Body of pancreas (tissue), 4 donors: ENCODE measurements around the gene ZBTB16. TPM values are rescaled to one million over a fixed set of nuclear protein-coding genes. Genes with fewer than 3 reads are reported as not detected.
A peak's percentile ranks its signal among the peaks of the same experiment; 100 is the strongest.

Experiments
- ATAC-seq: fragments of 150-250 bp; one replicate; pipeline ENCODE4 v1.9.1; 2016
- DNase-seq, 4 donors: peaks; one replicate each; pipeline ENCODE4 v3.0.0-alpha.2; 2019
- H3K27ac ChIP-seq, 4 donors: fragments of 200-600 bp; sonication (generic); 1 replicate in 3 of 4; 2 replicates in 1 of 4; pipeline versions ENCODE4 v1.5.1 to v1.6.1; 2016 to 2019; ENCODE audit warnings: mild to moderate bottlenecking in 1 of 4, mixed read lengths in 1 of 4, moderate library complexity in 1 of 4
- H3K27me3 ChIP-seq, 2 donors: fragments of 200-600 bp; sonication (generic); one replicate each; pipeline ENCODE4 v1.6.0; 2016; ENCODE audit warnings: mild to moderate bottlenecking in 1 of 2
- H3K36me3 ChIP-seq, 2 donors: fragments of 200-600 bp; sonication (generic); replicated peaks in 1 of 2; 2 replicates each; pipeline ENCODE4 v1.5.1; 2016; ENCODE audit warnings: low read depth in 2 of 2; ENCODE audit not compliant: insufficient read depth in 1 of 2
- H3K4me1 ChIP-seq: fragments of 200-600 bp; sonication (generic); one replicate; pipeline ENCODE4 v1.6.0; 2016
- H3K4me3 ChIP-seq, 2 donors: fragments of 200-600 bp; sonication (generic); 1 replicate in 1 of 2; 2 replicates in 1 of 2; pipeline ENCODE4 v1.5.1; 2016 to 2019
- H3K9me3 ChIP-seq, 3 donors: fragments of 200-600 bp; sonication (generic); 1 replicate in 2 of 3; 2 replicates in 1 of 3; pipeline ENCODE4 v1.5.1; 2016
- CTCF ChIP-seq, 7 experiments: fragments of 450-650 bp in 4 of 7; fragments of 200-600 bp in 3 of 7; sonication (generic) in 3 of 7; IDR thresholded peaks; one replicate each; pipeline ENCODE4 v1.5.1; 2016 to 2019; ENCODE audit warnings: antibody characterized with exemption in 7 of 7
- POLR2A ChIP-seq, 3 donors: fragments of 450-650 bp; IDR thresholded peaks; one replicate each; pipeline ENCODE4 v1.6.1; 2016; ENCODE audit warnings: antibody characterized with exemption in 3 of 3, mild to moderate bottlenecking in 2 of 3
- WGBS, 2 donors: methylation state at CpG; one replicate each; pipeline ENCODE4 v1.1.5; 2017; 5-methylcytosine and 5-hydroxymethylcytosine counted together
- intact Hi-C: fragments of 100-400 bp; cut with DNase I; formaldehyde crosslinking; loops from one replicate; pipeline ENCODE4 v1.15.1; 2023
- total RNA-seq, 2 donors: library from RNA; depleted of rRNA; stranded (reverse); fragments of >200 nt; gene quantifications; one replicate each; pipeline ENCODE4 v1.1.0, GENCODE V29; 2016

ZBTB16 gene
- total RNA-seq, 2 donors from 2014 or later: 96.5 to 150 TPM

GRCh38 chr11:114182471-114183043 is 123.0 kb downstream of the ZBTB16 start:
- peak overlapping the region; percentile 30 to 99 (median 95) for H3K27ac ChIP-seq
- no peak for TF ChIP-seq CTCF (IDR thresholded peaks at IDR 0.05)
- no peak for TF ChIP-seq POLR2A (IDR thresholded peaks at IDR 0.05)
- no peak for ATAC-seq
- H3K27me3 ChIP-seq: no peaks in the 10 kb centered on the region
- no peaks in the 10 kb centered on the region for H3K9me3 ChIP-seq
- intact Hi-C loops: no loop called here
- no peak overlapping the region for H3K4me3 ChIP-seq
- DNase-seq: no peak
- peaks cover 67% of the 10 kb centered on the region for H3K4me1 ChIP-seq
- peaks cover 0 to 8% of the 10 kb centered on the region in 2 donors for H3K36me3 ChIP-seq
- 69 to 80% methylated on average over 10 to 11 of the region's 11 CpGs for WGBS, 2 donors

GRCh38 chr11:114183044-114183511 is 123.6 kb downstream of the ZBTB16 start:
- Histone ChIP-seq H3K36me3 (peaks cover 0 to 13% of the 10 kb centered on the region in 2 donors), H3K9me3 (no peaks in the 10 kb centered on the region), H3K4me3 (no peak overlapping the region), H3K27ac (peak overlapping the region; percentile 30 to 99 (median 95)), H3K4me1 (peaks cover 61% of the 10 kb centered on the region), H3K27me3 (no peaks in the 10 kb centered on the region)
- intact Hi-C loops: no loop called here
- DNase-seq (peak in 3 of 4 donors; percentile 42 to 51 (median 44)), ATAC-seq (no peak)
- TF ChIP-seq CTCF (IDR thresholded peaks at IDR 0.05): no peak
- no peak for TF ChIP-seq POLR2A (IDR thresholded peaks at IDR 0.05)
- 61 to 68% methylated on average over 12 to 15 of the region's 15 CpGs for WGBS, 2 donors

GRCh38 chr11:114185436-114185835 is 125.9 kb downstream of the ZBTB16 start:
- peaks cover 2 to 23% of the 10 kb centered on the region in 2 donors for H3K36me3 ChIP-seq
- peaks cover 41% of the 10 kb centered on the region for H3K4me1 ChIP-seq
- intact Hi-C loops: no loop called here
- TF ChIP-seq POLR2A (IDR thresholded peaks at IDR 0.05) (no peak), CTCF (IDR thresholded peaks at IDR 0.05) (no peak)
- ATAC-seq (no peak), DNase-seq (no peak)
- WGBS, 2 donors: 80 to 86% methylated on average over 6 of the region's 6 CpGs
- H3K9me3 ChIP-seq: no peaks in the 10 kb centered on the region
- no peaks in the 10 kb centered on the region for H3K27me3 ChIP-seq
- no peak overlapping the region for H3K27ac ChIP-seq
- no peak overlapping the region for H3K4me3 ChIP-seq

- peaks cover 9 to 23% of the 10 kb centered on the region in 2 donors for H3K36me3 ChIP-seq
- no peaks in the 10 kb centered on the region for H3K9me3 ChIP-seq
- TF ChIP-seq POLR2A (IDR thresholded peaks at IDR 0.05) (no peak), CTCF (IDR thresholded peaks at IDR 0.05) (no peak)
- DNase-seq (no peak), ATAC-seq (no peak)
- WGBS, 2 donors: 87 to 93% methylated on average over 7 of the region's 7 CpGs
- H3K27ac ChIP-seq: no peak overlapping the region
- no peak overlapping the region for H3K4me3 ChIP-seq
- intact Hi-C loops: no loop called here
- no peaks in the 10 kb centered on the region for H3K27me3 ChIP-seq
- peaks cover 23% of the 10 kb centered on the region for H3K4me1 ChIP-seq
These were observed 127.7 kb downstream of the ZBTB16 start for GRCh38 chr11:114187173-114187572.
